Measurements from ENCODE around the gene MAP3K14.

Gene MAP3K14

DNA sequence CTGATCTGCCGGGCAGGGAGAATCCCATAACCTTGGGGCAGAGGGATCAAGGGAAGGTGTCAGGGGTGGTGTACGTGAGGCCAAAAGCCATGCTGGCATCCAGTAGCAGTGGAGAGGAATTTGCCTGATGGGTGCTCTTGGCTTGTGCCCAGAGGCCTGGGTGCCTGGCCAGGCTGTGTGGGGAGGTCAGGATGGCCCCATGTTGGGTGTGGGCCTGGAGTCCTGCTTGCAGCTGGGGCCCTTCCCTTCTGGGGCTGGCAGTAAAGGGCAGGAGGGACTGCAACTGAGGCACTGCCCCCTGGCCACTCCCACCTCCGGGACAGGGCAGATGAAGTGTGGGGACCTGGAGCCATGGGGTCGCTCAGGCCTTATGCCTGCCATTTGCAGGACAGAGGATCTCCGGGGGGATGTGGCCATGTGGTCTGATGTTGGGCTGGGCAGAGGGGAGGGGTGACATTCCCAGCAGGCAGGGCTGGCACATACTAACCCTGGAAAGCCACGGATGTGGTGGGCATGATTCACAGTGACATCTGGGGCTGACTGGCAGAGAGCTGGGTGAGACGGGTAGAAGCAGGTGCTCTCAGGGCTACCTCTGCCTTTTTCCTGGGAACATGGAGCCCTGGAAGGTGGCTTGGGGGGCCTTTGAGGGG lies 91.6 kb downstream of the MAP3K14 start:
- TF ChIP-seq, protein P1, sequence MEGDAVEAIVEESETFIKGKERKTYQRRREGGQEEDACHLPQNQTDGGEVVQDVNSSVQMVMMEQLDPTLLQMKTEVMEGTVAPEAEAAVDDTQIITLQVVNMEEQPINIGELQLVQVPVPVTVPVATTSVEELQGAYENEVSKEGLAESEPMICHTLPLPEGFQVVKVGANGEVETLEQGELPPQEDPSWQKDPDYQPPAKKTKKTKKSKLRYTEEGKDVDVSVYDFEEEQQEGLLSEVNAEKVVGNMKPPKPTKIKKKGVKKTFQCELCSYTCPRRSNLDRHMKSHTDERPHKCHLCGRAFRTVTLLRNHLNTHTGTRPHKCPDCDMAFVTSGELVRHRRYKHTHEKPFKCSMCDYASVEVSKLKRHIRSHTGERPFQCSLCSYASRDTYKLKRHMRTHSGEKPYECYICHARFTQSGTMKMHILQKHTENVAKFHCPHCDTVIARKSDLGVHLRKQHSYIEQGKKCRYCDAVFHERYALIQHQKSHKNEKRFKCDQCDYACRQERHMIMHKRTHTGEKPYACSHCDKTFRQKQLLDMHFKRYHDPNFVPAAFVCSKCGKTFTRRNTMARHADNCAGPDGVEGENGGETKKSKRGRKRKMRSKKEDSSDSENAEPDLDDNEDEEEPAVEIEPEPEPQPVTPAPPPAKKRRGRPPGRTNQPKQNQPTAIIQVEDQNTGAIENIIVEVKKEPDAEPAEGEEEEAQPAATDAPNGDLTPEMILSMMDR (IDR thresholded peaks at IDR 0.05; ENCODE audit: low read depth, low read length), result no peak
- no peak for DNase-seq (ENCODE audit: extremely low read depth, low read depth)

DNA sequence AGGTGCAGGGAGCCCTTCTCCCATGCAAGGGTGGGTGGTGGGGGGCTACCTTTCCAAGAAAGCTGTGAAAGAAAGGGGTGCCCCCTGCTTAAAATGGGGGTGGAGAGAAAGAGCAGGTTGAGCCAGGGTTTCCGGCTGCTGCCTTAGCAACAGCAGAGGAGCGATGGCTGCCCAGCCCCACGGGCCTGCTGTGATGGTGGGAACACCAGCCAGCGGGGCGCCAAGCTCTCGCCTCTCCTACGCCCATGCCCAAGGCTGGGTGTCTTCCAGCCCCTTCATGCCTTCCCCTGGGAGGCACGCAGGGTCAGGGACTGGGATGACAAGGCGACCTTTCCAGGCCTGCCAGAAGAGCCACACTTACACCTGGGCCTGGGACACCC lies 92.2 kb downstream of the MAP3K14 start:
- DNase-seq (ENCODE audit: extremely low read depth, low read depth), result no peak
- TF ChIP-seq, protein P1 (IDR thresholded peaks at IDR 0.05; ENCODE audit: low read depth, low read length), result no peak

DNA sequence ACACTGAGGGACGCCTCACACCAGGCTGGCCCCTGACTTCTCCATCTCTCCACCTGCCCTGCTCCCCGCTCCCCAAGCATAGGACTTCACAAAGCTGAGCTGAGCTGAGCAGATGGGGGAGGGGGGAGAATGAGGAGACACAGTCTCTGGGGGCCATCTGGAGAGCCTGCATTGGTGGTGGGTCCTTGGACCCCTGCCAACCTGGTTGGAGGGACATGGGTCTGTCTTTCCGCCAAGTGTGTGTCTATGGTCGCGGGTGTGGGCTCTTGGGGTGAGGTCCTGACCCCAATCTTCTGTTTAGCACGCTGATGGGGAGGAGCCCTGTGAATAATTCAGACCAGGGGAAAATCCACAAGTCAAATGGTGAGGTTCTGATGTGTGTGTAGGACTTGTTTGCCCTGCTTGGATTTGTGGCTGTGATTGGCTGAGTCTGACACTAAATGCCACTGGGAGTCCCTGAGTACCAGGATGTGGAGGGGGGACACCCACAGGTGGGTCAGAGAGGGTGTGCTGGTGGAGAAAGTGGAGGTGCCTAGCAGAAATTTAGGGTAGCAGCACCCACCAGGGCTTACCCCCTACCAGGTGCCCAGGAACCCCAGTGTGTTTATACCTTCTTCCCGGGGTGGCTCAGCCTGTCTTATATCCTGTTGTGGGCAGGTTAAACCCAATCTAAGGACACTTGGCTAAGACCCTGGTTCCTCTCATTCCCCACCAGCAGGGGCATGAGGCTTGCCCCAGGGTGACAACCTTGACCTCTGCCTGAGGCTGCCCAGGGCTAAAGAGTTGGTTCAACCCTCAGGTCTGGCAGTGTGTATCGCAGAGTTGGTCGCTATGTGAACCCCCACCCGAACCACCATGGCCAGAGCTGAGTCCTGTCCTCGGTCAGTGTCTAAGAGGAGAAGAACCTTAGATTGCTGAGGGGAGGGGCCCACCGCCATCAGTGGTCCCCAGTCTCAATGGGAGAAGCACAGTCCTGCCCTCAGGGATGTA lies 93.0 kb downstream of the MAP3K14 start:
- TF ChIP-seq, protein P1 (IDR thresholded peaks at IDR 0.05; ENCODE audit: low read depth, low read length), result no peak
- no peak for DNase-seq (ENCODE audit: extremely low read depth, low read depth)

DNA sequence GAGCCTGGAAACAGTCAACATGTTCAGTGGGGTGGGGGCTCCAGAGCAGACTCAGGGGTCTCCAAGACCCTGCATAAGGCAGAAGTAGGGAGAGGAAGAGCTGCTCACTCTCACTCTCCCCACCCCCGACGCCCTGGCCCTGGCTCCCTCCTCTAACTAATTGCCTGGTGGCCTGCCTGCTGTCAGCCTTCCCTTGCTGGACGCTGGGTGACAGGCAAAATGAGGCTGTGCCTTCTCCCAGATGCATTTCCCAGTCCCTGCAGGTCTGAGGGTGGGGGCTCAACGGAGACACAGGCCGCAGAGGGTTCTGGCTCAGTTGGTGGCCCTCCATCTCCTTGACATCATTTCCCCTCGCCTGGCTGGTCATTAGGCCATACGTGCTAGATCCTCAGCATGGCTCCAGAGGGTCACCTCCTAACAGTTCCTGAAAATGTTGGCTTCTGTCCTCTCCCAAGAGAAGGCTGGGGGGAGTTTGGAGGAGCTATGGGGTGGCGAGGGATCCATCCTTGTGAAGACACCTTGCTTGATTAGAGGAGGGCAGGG lies 93.8 kb downstream of the MAP3K14 start:
- no peak for DNase-seq (ENCODE audit: extremely low read depth, low read depth)

DNA sequence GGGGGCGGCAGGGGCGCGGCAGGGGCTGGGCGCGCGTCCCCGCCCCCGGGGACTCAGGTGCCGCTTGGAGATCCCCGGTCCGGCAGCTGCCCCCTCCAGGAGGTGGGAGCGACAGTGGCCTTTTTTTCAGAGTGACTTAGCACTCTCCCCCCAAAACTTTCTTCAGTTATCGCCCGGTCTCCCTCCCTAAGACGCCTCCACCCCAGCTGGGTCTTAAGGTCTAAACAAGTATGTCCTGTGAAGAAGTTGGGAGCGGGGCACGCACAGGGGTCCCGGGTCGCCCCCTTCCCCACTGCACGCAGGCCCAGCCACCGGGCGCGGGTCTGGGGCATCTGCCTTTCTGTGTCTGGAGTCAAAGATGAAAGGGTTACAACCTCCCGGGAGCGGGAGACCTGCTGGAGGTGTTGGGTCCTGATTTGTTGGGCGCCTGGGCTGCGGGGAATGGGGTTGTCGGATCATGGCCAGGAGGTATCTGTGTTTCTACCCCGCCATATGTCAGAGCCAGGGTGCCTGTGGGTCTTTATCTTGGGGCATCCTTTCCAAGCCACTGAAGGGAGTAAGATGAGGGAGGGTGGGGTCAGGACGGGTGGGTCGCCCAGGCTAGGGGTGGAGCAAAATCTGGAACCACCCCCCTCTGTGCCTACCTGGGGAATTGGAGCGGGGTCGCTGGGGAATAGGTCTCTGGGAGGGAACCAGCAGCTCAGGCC lies 94.4 kb downstream of the MAP3K14 start:
- TF ChIP-seq, protein P1 (IDR thresholded peaks at IDR 0.05; ENCODE audit: low read depth, low read length), result no peak
- DNase-seq (ENCODE audit: extremely low read depth, low read depth), result no peak

More for the DNA sequence above, 93.8 kb downstream of the MAP3K14 start:
- TF ChIP-seq, protein P1 (IDR thresholded peaks at IDR 0.05; ENCODE audit: low read depth, low read length), result no peak

DNA sequence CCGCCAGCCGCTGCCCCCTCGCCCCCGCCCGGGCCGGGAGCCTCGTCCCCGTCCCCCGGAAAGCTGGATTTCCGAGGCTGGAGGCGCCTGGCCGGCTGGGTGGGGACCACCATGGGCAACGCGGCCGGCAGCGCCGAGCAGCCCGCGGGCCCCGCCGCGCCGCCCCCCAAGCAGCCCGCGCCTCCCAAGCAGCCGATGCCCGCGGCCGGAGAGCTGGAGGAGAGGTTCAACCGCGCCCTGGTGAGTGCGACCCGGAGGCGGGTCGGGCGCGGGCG lies 94.9 kb downstream of the MAP3K14 start:
- no peak for DNase-seq (ENCODE audit: extremely low read depth, low read depth)

More for the DNA sequence above, 94.9 kb downstream of the MAP3K14 start:
- TF ChIP-seq, protein P1 (IDR thresholded peaks at IDR 0.05; ENCODE audit: low read depth, low read length), result no peak
